DMS53 treated with DMSO at 0.1 percent for 48 hours (cell line): ENCODE measurements around the gene INKA2.
"Not testable (repeated sequence)": the region's sequence is repeated elsewhere in the genome, so short reads cannot be mapped to it uniquely, and the experiment has no call there.

Experiments
- DNase-seq: peaks from one replicate; lab custom pipeline; 2025; ENCODE audit not compliant: unreplicated experiment; lab: John Stamatoyannopoulos, UW

Gene INKA2

GRCh38 chr1:111751906-111752575 is 12.8 kb upstream of the INKA2 start:
- no peak for DNase-seq

- no peak for DNase-seq
Observed at GRCh38 chr1:111750856-111751255, 11.7 kb upstream of the INKA2 start.

GRCh38 chr1:111749628-111750027 is 10.4 kb upstream of the INKA2 start:
- no peak for DNase-seq

- no peak for DNase-seq
Observed at GRCh38 chr1:111747947-111748346, 8.8 kb upstream of the INKA2 start.

GRCh38 chr1:111747282-111747734 is 8.1 kb upstream of the INKA2 start:
- DNase-seq, result peak; percentile 52

GRCh38 chr1:111746614-111746999 is 7.4 kb upstream of the INKA2 start:
- no peak for DNase-seq

GRCh38 chr1:111745675-111746613 is 6.7 kb upstream of the INKA2 start:
- no peak for DNase-seq

GRCh38 chr1:111743679-111744101 is 4.5 kb upstream of the INKA2 start:
- no peak for DNase-seq

GRCh38 chr1:111742938-111743549 is 3.8 kb upstream of the INKA2 start:
- no peak for DNase-seq

- not testable (repeated sequence) for DNase-seq
Observed at GRCh38 chr1:111742292-111742691, 3.1 kb upstream of the INKA2 start.

GRCh38 chr1:111739925-111740765 is 950 bp upstream of the INKA2 start:
- peak; percentile 62 for DNase-seq

- DNase-seq, result peak; percentile 84
Observed at GRCh38 chr1:111738436-111739193, 580 bp downstream of the INKA2 start.

- no peak for DNase-seq
Observed at GRCh38 chr1:111738133-111738435, 1.1 kb downstream of the INKA2 start.

- DNase-seq, result no peak
Observed at GRCh38 chr1:111737216-111738132, 1.7 kb downstream of the INKA2 start.

GRCh38 chr1:111736548-111737215 is 2.5 kb downstream of the INKA2 start:
- no peak for DNase-seq

GRCh38 chr1:111735858-111736544 is 3.2 kb downstream of the INKA2 start:
- no peak for DNase-seq

- DNase-seq, result no peak
Observed at GRCh38 chr1:111735321-111735720, 3.9 kb downstream of the INKA2 start.

GRCh38 chr1:111734856-111735255 is 4.3 kb downstream of the INKA2 start:
- DNase-seq, result no peak
